NCI-H510A (cell line): ENCODE measurements around the gene DPM2.

Experiments used
- DNase-seq: peaks from one replicate; lab custom pipeline; 2025; lab: John Stamatoyannopoulos, UW

DPM2 gene

GRCh38 chr9:127973169-127974000 is 35.7 kb upstream of the DPM2 start:
- DNase-seq, result no peak

GRCh38 chr9:127972236-127972871 is 34.7 kb upstream of the DPM2 start:
- DNase-seq, result no peak

GRCh38 chr9:127971357-127972235 is 33.9 kb upstream of the DPM2 start:
- DNase-seq, result no peak

- DNase-seq, result peak; percentile 74
Observed at GRCh38 chr9:127970401-127971313, 33.0 kb upstream of the DPM2 start.

GRCh38 chr9:127968700-127969383 is 31.2 kb upstream of the DPM2 start:
- no peak for DNase-seq

GRCh38 chr9:127968042-127968441 is 30.4 kb upstream of the DPM2 start:
- no peak for DNase-seq

GRCh38 chr9:127967151-127967809 is 29.6 kb upstream of the DPM2 start:
- DNase-seq, result no peak

- no peak for DNase-seq
Observed at GRCh38 chr9:127966416-127967150, 28.9 kb upstream of the DPM2 start.

GRCh38 chr9:127965953-127966352 is 28.3 kb upstream of the DPM2 start:
- DNase-seq, result no peak

- DNase-seq, result no peak
Observed at GRCh38 chr9:127963359-127964064, 25.9 kb upstream of the DPM2 start.

GRCh38 chr9:127963041-127963358 is 25.3 kb upstream of the DPM2 start:
- no peak for DNase-seq

- DNase-seq, result no peak
Observed at GRCh38 chr9:127962278-127962677, 24.6 kb upstream of the DPM2 start.

- DNase-seq, result no peak
Observed at GRCh38 chr9:127961613-127962155, 24.0 kb upstream of the DPM2 start.

GRCh38 chr9:127961155-127961490 is 23.5 kb upstream of the DPM2 start:
- DNase-seq, result no peak

- DNase-seq, result no peak
Observed at GRCh38 chr9:127960410-127961154, 22.9 kb upstream of the DPM2 start.

GRCh38 chr9:127959841-127960409 is 22.3 kb upstream of the DPM2 start:
- DNase-seq, result no peak

- DNase-seq, result no peak
Observed at GRCh38 chr9:127959398-127959797, 21.7 kb upstream of the DPM2 start.

- no peak for DNase-seq
Observed at GRCh38 chr9:127958728-127959127, 21.1 kb upstream of the DPM2 start.
